Adrenal gland (tissue), 12 donors: ENCODE results near the gene GJB5. TPM values are rescaled to one million over a fixed set of nuclear protein-coding genes. Genes with fewer than 3 reads are reported as not detected.
A peak's percentile ranks its signal among the peaks of the same experiment; 100 is the strongest.

Source experiments
- DNase-seq, 7 donors: peaks; one replicate each; pipeline ENCODE4 v3.0.0-alpha.2; 2019 to 2020
- H3K27ac ChIP-seq, 5 donors: fragments of 200-600 bp; sonication (generic) in 4 of 5; 1 replicate in 3 of 5; 2 replicates in 2 of 5; pipeline versions ENCODE4 v1.5.1 to v1.8.0; 2016 to 2020; ENCODE audit warnings: mild to moderate bottlenecking in 1 of 5
- H3K27me3 ChIP-seq: fragments of 200-600 bp; 2 replicates; pipeline ENCODE4 v1.8.0; 2021
- H3K36me3 ChIP-seq, 2 donors: fragments of 200-600 bp; replicated peaks in 1 of 2; 1 replicate in 1 of 2; 2 replicates in 1 of 2; pipeline versions ENCODE4 v1.5.1 to v1.8.0; 2018 to 2022
- H3K4me1 ChIP-seq, 2 donors: fragments of 200-600 bp; replicated peaks in 1 of 2; 1 replicate in 1 of 2; 2 replicates in 1 of 2; pipeline versions ENCODE4 v1.5.1 to v1.8.0; 2018 to 2021
- H3K4me3 ChIP-seq, 4 donors: fragments of 200-600 bp; sonication (generic) in 3 of 4; one replicate each; pipeline ENCODE4 v1.5.1; 2016 to 2018
- H3K9me3 ChIP-seq, 3 donors: fragments of 200-600 bp; sonication (generic) in 1 of 3; replicated peaks in 1 of 3; 1 replicate in 2 of 3; 2 replicates in 1 of 3; pipeline versions ENCODE4 v1.5.1 to v1.8.0; 2016 to 2021
- CTCF ChIP-seq, 6 experiments: fragments of 450-650 bp in 4 of 6; fragments of 200-600 bp in 2 of 6; sonication (generic) in 1 of 6; IDR thresholded peaks; 1 replicate in 5 of 6; 2 replicates in 1 of 6; pipeline versions ENCODE4 v1.5.1 to v1.8.0; 2016 to 2021; ENCODE audit warnings: antibody characterized with exemption in 6 of 6, mild to moderate bottlenecking in 2 of 6, moderate library complexity in 1 of 6
- POLR2A ChIP-seq, 2 donors: fragments of 450-650 bp; IDR thresholded peaks; one replicate each; pipeline ENCODE4 v1.6.1; 2017; ENCODE audit warnings: antibody characterized with exemption in 2 of 2, mild to moderate bottlenecking in 2 of 2, moderate library complexity in 1 of 2
- WGBS, 4 donors: extraction: QIAGEN DNeasy Blood & Tissue Kit in 2 of 4; methylation state at CpG; one replicate each; pipeline versions ENCODE4 v1.1.5 to v1.1.7; 2013 to 2017; 5-methylcytosine and 5-hydroxymethylcytosine counted together
- intact Hi-C, 2 donors: fragments of 100-400 bp; cut with DNase I; formaldehyde crosslinking; loops; one replicate each; pipeline versions ENCODE4 v1.14.1 to v1.15.0; 2022 to 2023
- polyA plus RNA-seq, 3 donors: library from polyadenylated mRNA; stranded (reverse); fragments of 200-250 nt in 2 of 3; fragments of 350-450 nt in 1 of 3; fragmentation: Illumina TruSeq in 1 of 3; extraction: RNeasy Lipid Tissue Mini Kit (QIAGEN cat#74804) in 1 of 3; gene quantifications; one replicate each; pipeline ENCODE4 v1.2.3, GENCODE V29; 2013 to 2014
- total RNA-seq, 9 donors: library from RNA; depleted of rRNA in 4 of 9; stranded (reverse); fragments of >200 nt in 4 of 9; fragments of 120-200 nt in 1 of 9; fragmentation: NEBNext Ultra II Directional in 1 of 9; extraction: Animal tissue kit (Norgen Biotek cat#: 25700) in 1 of 9; gene quantifications; one replicate each; pipeline versions ENCODE4 v1.1.0 to v1.2.4, GENCODE V29; 2013 to 2023
- donor health status: healthy with polysubstance abuse.
- donor health status: Bipolar disorder and iron deficiency.
- donor health status: DM: yes; HTN: yes; CAD: no.
- donor health status: DM: no; HTN: no; CAD: no.
- donor health status: DM: no; HTN: no; CAD: no.
- donor health status: DM: yes; HTN: yes; CAD: no.

The GJB5 gene
- total and polyA plus RNA-seq, 12 donors, result not detected

GRCh38 chr1:34740161-34740868, 14.5 kb upstream of the GJB5 start:
- H3K27ac ChIP-seq, result no peak overlapping the region
- TF ChIP-seq CTCF (IDR thresholded peaks at IDR 0.05), result no peak
- TF ChIP-seq POLR2A (IDR thresholded peaks at IDR 0.05), result no peak
- H3K9me3 ChIP-seq, result no peaks in the 10 kb centered on the region
- DNase-seq, result no peak
- no peaks in the 10 kb centered on the region for H3K27me3 ChIP-seq
- no peaks in the 10 kb centered on the region for H3K4me1 ChIP-seq
- no peaks in the 10 kb centered on the region for H3K36me3 ChIP-seq
- H3K4me3 ChIP-seq, result no peak overlapping the region
- WGBS, 4 donors, result 63 to 74% (median 65%) methylated on average over 18 of the region's 18 CpGs
- intact Hi-C loops, result no loop called here

DNA sequence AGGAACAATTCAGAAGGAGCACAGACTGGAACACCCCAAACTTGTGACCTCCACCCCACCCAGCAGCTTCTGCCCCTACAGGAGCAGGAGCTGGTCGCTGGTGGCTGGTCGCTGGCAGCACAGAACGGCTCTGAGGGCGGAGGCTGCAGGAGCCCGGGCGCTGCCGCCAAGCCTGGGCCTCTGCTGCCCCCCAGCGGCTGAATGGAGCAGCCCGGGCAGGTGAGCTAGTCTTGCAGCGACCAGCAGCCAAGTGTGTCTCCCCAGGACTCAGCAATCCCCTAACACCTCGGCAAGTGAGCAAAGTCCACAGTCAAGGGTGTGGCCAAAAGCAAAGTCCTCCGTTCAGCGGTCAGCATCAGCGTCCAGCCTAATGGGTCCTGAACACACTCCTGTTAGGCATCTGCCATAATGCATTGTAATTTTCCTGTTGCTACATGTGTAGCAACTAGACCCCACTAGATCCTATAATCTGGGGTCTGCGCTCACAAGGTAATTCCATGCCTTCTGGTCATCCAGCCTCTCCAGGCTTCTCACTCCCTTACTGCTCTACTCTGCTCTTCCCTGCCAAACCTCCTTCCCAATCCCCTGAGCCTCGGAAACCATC, 12.1 kb upstream of the GJB5 start:
- Histone ChIP-seq H3K9me3 (no peaks in the 10 kb centered on the region), H3K27ac (no peak overlapping the region), H3K27me3 (no peaks in the 10 kb centered on the region), H3K4me1 (no peaks in the 10 kb centered on the region), H3K4me3 (no peak overlapping the region), H3K36me3 (no peaks in the 10 kb centered on the region)
- TF ChIP-seq POLR2A (IDR thresholded peaks at IDR 0.05) (no peak), CTCF (IDR thresholded peaks at IDR 0.05) (peak; percentile 69 to 97 (median 88))
- WGBS, 4 donors, result 10 to 32% (median 16%) methylated on average over 4 to 16 of the region's 16 CpGs
- DNase-seq, result peak; percentile 67 to 86 (median 80)
- intact Hi-C loops, result no loop called here

DNA sequence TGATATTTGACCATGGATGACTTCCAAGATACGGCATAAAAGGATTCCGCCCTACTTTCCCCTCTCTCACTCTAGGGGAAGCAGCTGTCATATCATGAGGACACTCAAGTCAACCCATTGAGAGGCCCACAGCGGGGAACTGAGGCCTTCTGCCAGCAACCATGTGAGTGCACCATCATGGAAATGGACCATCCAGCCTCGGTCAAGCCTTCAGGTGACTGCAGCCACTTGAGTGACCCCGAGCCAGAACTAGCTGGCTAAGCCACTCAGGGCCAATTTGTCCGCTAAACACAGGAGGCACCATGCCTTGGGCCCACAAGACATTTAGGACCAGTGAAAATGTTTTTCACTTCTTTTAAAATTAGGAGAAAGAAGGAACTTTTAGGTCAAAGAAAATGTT, 11.1 kb upstream of the GJB5 start:
- no peak for TF ChIP-seq CTCF (IDR thresholded peaks at IDR 0.05)
- no peak for TF ChIP-seq POLR2A (IDR thresholded peaks at IDR 0.05)
- no peaks in the 10 kb centered on the region for H3K36me3 ChIP-seq
- H3K9me3 ChIP-seq, result no peaks in the 10 kb centered on the region
- H3K27me3 ChIP-seq, result no peaks in the 10 kb centered on the region
- 79 to 86% (median 83%) methylated on average over 6 of the region's 6 CpGs for WGBS, 4 donors
- intact Hi-C loops, result no loop called here
- no peak for DNase-seq
- H3K4me3 ChIP-seq, result no peak overlapping the region
- no peaks in the 10 kb centered on the region for H3K4me1 ChIP-seq
- H3K27ac ChIP-seq, result no peak overlapping the region

- intact Hi-C loops, result no loop called here
- Histone ChIP-seq H3K27me3 (no peaks in the 10 kb centered on the region), H3K4me1 (no peaks in the 10 kb centered on the region), H3K36me3 (no peaks in the 10 kb centered on the region), H3K27ac (no peak overlapping the region), H3K4me3 (no peak overlapping the region), H3K9me3 (no peaks in the 10 kb centered on the region)
- TF ChIP-seq CTCF (IDR thresholded peaks at IDR 0.05) (no peak), POLR2A (IDR thresholded peaks at IDR 0.05) (no peak)
- 63 to 90% (median 81%) methylated on average over 2 to 3 of the region's 3 CpGs for WGBS, 4 donors
- DNase-seq, result no peak
Measured at GRCh38 chr1:34744851-34745250, 10.0 kb upstream of the GJB5 start.
